ENCODE data around the gene PTPN11.
"Not testable (repeated sequence)": the region's sequence is repeated elsewhere in the genome, so short reads cannot be mapped to it uniquely, and the experiment has no call there.

PTPN11 gene

DNA sequence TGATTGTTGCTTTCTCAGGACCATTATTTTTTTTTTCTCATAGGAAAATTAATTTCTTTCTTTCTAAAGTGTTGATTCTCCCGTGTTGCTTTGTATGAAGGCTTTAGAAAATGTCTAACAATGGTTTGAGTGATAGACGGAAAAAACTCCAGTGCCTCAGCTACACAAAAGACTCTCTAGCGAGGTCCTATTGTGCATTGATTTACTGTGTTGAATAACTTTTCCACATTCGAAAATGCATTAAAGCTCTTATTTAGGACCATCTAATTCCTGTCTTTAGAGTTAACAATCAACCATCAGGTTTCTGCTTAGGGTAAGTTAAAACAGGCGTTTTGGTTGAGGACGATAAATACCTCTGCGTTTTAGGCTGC lies 99.6 kb downstream of the PTPN11 start:
- no peak for DNase-seq

DNA sequence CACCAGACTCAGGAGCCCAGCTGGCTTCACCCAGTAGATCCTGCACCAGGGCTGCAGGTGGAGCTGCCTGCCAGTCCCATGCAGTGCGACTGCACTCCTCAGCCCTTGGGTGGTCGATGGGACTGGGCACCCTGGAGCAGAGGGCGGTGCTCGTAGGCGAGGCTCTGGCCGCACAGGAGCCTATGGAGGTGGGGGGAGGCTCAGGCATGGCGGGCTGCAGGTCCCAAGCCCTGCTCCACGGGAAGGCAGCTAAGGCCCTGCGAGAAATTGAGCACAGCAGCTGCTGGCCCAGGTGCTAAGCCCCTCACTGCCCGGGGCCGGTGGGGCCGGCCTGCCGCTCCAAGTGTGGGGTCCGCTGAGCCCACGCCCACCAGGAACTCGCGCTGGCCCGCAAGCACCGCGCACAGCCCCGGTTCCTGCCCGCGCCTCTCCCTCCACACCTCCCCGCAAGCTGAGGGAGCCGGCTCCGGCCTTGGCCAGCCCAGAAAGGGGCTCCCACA lies 101.1 kb downstream of the PTPN11 start:
- not testable (repeated sequence) for DNase-seq

DNA sequence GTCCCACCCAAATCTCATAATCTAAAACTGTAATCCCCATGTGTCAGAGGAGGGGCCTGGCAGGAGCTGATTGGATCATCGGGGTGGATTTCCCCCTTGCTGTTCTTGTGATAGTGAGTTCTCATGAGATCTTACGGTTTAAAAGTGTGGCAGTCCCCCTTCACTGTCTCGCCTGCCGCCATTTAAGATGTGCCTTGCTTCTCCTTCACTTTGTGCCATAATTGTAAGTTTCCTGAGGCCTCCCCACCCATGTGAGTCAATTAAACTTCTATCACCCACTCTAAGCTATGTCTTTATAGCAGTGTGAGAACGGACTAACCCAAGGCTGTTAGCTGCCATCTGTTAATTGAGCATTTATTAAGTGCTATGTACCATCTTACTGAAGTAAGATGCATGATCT lies 105.1 kb downstream of the PTPN11 start:
- DNase-seq = no peak

DNA sequence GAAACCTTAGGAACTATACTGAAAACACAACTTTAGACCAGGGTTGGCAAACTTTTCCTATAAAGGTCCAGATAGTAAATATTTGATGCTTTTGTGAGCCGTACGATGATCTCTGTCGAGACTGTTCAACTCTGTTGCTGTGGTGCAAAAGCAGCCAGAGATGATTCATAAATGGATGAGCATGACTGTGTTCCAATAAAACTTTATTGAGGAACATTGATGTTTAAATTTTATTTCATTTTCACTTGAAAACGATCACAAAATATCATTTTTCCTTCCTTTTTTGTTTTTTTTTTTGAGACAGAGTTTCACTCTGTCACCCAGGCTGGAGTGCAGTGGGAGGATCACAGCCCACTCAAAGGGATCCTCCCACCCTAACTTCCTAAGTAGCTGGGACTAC lies 105.5 kb downstream of the PTPN11 start:
- no peak for DNase-seq

DNA sequence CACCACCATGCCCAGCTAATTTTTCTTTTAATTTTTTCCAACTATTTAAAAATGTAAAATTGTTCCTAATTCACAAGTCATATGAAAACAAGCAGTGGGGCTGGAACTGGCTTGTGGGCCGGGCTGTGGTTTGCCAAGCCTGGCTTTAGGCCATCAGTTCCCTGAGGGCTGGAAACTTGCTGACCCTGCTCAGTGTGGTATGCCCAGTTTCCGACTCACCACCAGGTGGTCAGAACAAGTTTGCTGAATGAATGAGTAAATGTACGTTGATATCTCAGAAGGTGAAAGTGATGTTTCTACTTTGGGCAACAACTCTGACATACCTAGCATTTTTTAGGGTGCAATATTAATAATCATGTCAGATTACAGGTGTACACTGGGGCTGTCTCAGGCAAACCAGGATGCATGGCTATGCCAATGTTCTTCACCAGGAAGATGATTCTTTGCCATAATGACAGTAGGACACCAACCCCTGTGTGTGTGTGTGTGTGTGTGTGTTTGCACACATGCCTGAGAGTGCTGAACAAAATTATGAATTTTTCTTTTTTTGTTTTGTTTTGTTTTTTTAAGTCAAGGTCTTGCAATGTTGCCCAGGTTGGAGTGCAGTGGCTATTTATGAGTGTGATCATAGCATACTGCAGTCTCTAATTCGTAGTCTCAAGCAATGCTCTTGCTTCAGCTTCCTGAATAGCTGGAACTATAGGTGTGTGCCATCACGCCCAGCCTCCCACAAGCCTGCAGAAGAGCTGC lies 106.1 kb downstream of the PTPN11 start:
- no peak for DNase-seq

DNA sequence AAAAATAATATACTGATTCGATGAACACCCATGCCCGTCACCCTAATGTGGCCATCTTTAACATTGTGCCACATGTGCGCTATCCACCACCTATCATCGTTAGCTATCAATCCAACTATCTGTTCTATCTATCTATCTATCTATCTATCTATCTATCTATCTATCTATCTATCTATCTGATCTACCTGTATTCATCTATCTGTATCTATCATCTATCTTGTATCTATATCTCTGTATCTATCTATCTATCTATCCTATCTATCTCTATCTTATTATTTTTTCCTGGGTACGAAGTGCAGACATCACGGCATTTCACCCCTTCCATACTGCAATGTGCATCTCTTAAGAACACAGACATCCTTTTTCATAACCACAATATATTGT lies 106.7 kb downstream of the PTPN11 start:
- DNase-seq = no peak

DNA sequence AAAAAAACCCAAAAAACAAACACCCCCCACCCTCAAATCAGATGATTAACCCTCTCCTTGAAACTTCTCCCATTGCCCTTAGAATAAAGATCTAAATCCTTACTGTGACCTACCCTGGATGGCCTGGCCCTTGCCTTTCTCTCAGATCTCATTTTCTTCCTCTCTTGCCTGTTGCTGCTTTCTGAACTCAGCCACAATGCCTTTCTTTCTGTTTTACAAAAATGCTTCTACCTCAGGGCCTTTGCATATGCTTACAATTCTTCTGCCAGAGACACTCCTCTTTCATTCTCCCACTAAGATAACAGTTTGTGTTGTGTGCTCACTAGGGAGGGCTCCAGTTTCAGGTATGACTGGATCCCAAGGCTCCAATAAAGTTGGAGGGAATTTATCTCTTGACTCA lies 108.3 kb downstream of the PTPN11 start:
- DNase-seq = no peak

DNA sequence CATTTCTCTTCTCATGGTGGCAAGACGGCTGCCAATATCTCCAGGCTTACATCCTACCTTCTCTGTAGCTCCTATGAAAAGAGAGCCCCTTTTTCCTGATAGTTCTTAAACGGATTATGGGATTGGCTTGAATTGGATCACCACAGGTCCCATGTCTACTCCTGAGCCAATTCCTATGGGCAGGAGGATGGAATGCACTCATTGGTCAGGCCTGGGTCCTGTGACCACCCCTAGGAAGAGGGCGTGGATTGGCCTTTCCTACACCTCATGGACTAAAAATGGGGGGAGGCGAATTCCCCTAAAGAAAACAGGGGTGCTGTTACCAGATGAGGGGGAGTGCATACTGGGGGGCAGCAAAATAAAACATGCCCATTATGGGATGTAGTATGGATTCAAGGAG lies 108.8 kb downstream of the PTPN11 start:
- DNase-seq = no peak

DNA sequence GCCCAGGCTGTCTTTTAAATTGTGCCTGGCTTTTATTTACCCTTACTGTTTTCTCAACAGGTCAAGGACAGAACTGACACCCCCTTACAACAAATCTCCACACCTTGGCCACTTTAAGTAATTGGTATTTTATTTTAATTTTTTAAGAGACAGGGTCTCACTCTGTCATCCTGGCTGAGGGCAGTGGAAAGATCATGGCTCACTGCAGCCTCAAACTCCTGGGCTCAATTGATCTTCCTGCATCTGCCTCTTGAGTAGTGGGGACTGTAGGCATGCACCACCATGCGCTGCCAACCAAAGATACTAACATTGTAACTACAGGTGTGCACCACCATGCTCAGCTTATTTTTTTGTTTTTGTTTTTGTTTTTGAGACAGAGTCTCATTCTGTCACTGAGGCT lies 109.8 kb downstream of the PTPN11 start:
- no peak for DNase-seq

DNA sequence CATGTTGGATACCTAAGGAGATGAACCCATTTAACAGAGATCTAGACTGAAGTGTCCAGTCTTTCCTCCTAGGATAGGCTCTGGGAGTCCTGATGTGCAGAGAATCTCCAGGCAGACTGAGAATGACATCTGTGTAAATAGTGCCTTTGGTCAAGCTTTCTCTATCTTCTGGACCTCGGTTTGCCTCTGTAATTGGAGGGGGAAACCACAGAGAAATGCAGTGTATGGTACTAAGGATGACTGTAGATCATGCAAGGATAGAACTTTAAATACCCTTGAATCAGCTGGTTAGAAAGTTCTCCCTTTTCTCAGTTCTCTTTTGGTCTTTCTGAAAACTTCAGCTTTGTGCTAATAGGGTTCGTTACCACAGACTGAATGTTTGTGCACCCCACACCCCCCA lies 112.2 kb downstream of the PTPN11 start:
- DNase-seq = no peak

DNA sequence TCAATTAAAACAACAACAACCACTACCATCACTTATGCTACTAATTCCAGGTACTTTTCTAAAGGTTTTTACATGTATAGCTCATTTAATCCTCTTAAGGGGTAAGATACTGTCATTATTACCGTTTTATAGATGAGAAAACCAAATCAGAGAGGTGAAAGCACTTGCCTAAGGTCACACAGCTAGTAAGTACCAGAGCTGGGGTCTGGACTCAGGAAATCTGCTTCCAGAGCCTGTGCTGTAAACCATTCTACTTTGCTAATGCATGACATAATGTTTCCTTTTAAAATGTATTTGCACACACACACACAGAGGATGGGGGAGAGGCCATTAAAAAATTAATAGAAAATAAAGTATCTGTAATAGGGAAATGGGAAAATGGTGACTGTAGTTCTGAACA lies 113.4 kb downstream of the PTPN11 start:
- no peak for DNase-seq

DNA sequence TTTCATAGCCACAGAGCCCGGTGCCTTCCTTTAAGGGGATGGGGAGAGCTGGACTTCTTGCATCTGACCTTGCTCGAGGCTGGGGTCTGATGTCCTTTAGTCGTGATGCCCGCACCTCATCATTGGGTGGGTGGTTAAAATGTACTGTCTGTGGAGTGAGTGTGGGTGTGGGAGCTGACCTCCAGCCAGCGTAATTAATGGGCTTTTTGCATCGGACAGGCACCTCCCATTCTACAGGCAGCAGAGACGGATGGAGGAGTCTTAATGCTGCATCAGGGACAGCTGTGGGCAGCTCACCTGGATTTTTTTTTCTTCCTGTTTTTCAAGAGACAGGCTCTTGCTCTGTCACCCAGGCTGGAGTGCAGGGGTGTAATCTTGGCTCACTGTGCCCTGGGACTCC lies 114.8 kb downstream of the PTPN11 start:
- no peak for DNase-seq

DNA sequence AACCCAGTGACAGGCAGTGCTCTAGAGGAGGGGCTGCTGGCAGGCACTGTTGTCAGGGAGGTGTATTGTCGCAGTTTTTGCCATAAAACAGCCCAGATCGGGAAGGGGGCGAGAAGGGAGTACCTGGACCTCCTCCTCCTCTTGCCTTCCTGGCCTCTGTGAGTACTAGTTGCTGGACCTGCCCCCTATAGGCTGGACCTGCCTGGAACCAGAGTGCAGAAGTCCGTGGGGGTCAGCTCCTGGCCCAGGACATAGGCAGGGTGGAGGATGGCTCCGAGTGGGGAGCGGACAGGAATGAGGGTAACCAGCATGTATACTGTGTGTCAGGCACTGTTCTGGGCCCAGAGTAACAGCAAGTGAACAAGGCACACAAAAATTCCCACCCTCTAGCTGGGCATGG lies 116.3 kb downstream of the PTPN11 start:
- DNase-seq = no peak

DNA sequence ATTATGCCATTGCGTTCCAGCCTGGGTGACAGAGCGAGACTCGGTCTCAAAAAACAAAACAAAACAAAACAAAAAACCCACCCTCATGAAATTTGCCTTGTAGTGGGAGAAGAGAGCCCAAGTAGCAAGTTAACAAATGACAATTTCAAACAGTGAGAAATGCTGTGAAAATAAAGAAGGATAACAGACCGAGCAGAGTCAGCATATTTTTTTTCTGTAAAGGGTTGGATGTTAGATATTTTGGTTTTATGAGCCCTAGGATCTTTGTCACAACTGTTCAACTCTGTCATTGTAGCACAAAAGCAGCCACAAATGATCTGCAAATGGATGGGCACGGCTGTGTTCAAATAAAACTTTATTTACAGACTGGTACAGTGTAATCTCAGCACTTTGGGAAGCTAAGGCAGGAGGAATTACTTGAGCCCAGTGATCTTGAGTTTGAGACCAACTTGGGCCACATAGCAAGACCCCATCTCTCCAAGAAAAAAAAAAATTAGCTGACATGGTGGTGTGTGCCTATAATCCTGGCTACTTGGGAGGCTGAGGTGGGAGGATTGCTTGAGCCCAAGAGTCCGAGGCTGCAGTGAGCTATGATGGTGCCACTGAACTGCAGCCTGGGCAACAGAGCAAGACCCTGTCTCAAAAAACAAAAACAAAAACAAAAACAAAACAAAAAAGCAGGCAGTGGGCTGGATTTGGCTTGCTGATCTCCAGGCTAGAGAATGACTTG lies 117.1 kb downstream of the PTPN11 start:
- DNase-seq = no peak

DNA sequence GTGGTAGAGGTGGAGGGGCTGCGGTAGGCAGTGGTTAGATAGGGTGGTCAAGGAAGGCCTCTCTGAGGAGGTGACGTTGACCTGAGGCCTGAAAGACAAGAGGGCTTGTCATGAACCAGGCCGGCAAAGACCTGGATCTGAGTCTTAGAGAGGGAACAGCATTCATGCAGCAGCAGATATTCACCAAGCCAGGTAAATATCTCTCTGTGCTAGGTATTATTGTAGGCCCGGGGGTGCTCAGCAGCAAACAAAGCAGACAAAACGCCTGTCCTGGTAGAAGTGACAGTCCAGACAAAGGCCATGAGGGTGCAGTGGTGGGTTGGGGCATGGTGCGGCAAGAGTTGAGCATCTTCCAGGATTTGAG lies 117.6 kb downstream of the PTPN11 start:
- no peak for DNase-seq

DNA sequence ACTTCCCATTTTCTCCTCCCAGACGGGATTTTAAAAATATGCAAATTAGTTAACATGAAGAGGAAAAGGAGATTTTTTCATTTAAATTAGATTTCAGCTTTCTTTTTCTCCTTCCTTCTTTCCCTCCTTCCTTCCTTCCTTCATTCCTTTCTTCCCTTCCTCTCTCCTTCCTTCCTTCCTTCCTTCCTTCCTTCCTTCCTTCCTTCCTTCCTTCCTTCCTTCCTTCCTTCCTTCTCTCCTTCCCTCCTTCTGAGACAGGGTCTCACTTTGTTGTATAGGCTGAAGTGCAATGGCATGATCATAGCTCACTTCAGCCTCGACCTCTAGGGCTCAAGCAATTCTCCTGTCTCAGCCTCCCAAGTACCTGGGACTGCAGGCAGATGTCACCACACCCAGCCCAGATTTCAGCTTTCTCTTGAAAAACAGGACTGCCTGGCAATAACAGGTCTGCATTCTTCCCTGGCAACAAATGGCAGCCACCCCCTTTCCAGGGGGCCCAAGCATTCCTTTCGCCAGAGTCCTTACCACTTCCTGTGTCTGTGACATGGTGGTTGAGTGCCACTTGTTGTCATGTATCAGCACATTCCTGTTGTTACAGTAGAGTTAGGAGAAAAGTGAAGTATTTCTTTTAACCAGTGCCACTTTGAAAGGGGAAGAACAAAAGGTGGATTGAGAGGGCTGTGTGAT lies 119.1 kb downstream of the PTPN11 start:
- DNase-seq = no peak

DNA sequence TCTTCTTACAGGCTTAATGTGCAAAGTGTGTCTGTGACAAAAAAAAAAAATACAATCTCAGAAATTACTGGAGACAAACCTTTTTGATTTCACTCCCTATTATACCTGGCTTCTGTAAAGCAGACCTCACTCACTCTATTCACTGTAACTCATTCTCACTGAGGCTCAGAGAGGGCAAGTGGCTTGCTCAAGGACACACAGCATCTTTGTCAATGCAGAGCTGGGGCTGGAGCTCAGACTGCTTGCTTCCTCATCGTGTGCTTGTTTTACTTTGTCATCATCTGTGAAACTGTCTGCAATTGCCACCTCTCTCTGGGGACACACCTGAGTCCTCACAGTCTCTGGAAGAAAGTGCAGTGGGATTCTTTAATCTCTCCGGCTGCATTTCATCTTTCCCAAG lies 120.0 kb downstream of the PTPN11 start:
- no peak for DNase-seq

DNA sequence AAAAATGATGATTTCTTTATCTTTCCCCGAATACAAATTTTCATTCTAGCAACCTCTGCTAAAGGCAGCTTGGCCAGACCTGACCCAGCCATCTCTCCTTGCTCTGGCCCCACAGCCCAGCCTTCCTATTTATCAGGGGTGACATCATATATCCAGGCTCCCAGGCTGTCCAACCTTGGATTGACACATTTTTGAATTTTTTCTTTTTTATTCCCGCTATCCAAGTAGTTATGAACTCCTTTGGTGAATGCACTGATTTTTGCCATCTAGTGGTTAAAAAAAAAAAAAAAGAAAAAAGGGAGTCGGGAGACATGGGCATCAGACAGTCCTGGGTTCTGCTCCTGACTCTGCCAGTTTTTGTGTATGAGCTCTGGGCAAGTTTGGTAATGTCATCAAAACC lies 120.5 kb downstream of the PTPN11 start:
- no peak for DNase-seq

DNA sequence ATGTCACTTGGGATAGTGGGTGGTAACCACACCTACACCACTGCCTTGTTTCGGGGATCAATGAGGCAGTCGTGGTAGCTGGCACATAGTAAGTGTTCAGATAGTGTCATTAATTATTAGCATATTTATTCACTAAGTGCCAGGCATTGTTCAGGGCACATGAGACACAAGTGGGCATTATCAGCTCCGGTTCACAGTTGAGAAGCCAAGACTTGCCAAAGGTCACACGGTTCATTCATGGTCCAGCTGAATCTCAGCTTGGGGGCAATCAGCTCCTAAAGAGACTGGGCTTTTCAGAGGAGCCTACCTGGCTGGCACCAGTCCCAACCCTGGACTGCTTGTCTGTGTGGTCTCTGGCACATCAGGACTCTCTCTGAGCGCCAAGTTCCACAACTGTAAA lies 121.3 kb downstream of the PTPN11 start:
- no peak for DNase-seq

DNA sequence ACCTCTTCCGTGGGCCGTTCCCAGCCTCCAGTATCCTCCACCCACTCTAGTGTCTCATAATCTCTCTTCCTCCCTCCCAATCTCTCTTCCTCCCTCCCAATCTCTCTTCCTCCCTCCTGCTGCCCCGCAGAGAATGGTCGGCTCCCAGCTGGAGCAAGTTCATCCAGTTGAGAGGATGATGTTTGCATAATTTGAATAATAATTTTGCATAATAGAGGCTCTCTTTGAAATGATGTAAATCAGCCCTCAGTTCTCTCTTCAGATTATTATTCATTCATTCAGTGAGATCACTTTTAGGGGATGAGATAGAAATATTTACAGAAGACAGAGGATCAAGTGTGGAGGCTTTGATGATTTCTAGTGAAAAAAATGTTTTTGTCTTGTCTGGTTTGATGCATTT lies 125.0 kb downstream of the PTPN11 start:
- DNase-seq = no peak

DNA sequence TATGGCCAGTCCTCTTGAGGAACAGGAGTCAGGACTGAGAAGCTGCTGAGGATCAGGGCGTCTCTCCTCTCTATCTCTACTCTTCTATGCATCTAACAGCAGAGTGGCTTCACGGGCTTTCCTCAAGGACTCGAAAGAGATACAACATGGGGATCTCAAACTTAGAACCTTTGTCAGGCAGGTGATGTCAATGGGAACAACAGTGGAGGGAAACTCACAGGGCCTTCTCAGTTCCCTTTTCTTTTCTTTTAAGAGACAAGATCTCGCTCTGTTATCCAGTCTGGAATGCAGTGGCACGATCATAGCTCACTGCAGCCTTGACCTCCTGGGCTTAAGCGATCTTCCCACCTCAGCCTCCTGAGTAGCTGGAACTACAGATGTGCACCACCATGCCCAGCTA lies 127.6 kb downstream of the PTPN11 start:
- DNase-seq = no peak

DNA sequence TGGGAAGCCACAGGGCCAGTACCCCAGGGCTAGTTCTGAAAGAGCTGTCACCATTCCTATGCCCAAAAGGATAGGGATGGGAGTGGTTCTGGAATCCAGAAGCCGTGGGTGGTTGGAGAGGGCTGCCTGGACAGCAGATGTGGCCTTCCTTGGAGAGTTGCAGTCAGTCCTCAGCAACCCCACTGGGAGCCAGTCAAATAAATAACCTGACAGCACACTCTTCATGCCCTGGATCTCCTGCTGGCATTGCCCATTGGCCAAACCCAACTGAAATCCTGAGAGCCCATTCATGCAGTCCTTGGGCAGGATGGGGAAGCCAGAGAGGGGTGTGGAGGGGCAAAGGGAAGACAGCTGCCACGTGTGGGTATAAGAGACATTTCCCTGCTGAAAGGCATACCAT lies 128.2 kb downstream of the PTPN11 start:
- DNase-seq = no peak

DNA sequence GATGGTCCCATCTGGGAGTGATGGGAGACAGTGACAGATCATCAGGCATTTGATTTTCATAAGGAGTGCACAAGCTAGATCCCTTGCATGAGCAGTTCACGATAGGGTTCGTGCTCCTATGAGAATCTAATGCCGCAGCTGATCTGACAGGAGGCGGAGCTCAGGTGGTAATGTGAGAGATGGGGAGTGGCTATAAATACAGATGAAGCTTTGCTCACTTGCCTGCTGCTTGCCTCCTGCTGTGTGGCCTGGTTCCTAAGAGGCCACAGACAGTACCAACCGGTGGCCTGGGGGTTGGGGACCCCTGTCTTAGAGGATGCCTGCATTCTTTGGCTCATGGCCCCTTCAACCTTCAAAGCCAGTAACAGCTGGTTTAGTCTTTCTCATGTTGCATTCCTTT lies 130.3 kb downstream of the PTPN11 start:
- DNase-seq = no peak

DNA sequence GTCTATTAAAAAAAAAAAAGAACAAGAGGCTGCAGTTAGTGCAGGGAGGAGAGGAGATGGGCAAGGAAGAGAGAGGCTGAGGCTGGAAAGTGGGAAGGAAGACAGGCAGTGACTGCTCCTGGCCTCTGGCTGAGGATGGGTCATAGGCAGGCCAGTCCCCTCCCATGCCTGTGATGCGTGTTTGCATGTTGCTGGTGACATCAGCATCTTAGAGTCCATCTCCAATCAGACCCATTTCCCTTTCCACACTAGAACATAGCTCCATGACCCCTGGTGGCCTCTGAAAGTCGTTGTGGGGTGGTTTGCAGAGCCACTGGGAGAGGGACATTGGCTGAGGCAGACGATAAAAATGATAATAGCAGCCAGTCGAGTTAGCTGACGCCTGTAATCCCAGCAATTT lies 132.9 kb downstream of the PTPN11 start:
- no peak for DNase-seq

All from eye (tissue), 1 donor.